ENCODE measurements around the gene CRAMP1. TPM values are rescaled to one million over a fixed set of nuclear protein-coding genes. Genes with fewer than 3 reads are reported as not detected.

CRAMP1 gene
- total RNA-seq, 1 experiment from 2014 or later, result 28.8 TPM

DNA sequence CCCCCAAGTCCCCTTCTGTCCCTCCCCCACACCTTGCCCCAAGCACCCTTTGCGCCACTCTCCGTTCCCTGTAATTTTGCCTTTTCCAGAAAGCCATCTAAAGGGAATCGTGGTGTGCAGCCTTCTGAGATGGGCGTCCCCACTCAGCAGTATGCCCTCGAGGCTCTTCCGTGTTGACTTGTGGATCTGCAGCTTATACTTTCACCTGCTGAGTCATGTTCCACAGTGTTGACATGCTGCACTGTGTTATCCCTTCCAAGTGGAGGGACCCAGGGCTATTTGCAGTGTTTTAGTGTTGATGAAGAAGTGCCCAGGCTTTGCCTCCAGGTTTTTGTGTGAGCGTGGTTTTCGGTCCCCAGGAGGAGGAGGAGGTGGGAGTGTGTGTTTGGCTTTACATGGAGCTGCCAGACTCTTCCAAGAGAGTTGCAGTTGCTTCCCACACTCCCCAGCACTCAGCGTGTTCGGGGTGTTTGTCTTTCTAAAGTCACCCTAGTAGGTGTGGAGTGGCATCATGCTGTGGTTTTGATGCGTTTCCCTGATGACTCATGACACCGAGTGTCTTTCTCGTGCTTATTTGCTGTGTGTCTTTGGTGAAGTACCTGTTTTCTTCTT, 33.9 kb downstream of the CRAMP1 start:
- ATAC-seq (peak; percentile 82), DNase-seq (ENCODE audit: low read depth, low spot score) (peak; percentile 18)
- H3K9me3 ChIP-seq (ENCODE audit: control insufficient read depth, insufficient read depth, low read depth, low read length), result no peaks in the 10 kb centered on the region
- TF ChIP-seq, protein P1, sequence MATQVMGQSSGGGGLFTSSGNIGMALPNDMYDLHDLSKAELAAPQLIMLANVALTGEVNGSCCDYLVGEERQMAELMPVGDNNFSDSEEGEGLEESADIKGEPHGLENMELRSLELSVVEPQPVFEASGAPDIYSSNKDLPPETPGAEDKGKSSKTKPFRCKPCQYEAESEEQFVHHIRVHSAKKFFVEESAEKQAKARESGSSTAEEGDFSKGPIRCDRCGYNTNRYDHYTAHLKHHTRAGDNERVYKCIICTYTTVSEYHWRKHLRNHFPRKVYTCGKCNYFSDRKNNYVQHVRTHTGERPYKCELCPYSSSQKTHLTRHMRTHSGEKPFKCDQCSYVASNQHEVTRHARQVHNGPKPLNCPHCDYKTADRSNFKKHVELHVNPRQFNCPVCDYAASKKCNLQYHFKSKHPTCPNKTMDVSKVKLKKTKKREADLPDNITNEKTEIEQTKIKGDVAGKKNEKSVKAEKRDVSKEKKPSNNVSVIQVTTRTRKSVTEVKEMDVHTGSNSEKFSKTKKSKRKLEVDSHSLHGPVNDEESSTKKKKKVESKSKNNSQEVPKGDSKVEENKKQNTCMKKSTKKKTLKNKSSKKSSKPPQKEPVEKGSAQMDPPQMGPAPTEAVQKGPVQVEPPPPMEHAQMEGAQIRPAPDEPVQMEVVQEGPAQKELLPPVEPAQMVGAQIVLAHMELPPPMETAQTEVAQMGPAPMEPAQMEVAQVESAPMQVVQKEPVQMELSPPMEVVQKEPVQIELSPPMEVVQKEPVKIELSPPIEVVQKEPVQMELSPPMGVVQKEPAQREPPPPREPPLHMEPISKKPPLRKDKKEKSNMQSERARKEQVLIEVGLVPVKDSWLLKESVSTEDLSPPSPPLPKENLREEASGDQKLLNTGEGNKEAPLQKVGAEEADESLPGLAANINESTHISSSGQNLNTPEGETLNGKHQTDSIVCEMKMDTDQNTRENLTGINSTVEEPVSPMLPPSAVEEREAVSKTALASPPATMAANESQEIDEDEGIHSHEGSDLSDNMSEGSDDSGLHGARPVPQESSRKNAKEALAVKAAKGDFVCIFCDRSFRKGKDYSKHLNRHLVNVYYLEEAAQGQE (IDR thresholded peaks at IDR 0.05; ENCODE audit: insufficient read depth in 1 of 2, low read depth in 2 of 2, low read length in 1 of 2), result no peak
- TF ChIP-seq SIN3A (IDR thresholded peaks at IDR 0.05; ENCODE audit: borderline replicate concordance, insufficient read depth, low read depth, low read length), result no peak
- no peak for TF ChIP-seq TCF7L2 (IDR thresholded peaks at IDR 0.05; ENCODE audit: low read depth, low read length)
- no peak for TF ChIP-seq POLR2AphosphoS5 (IDR thresholded peaks at IDR 0.05; ENCODE audit: low read depth, low read length)
- TF ChIP-seq, protein P2, sequence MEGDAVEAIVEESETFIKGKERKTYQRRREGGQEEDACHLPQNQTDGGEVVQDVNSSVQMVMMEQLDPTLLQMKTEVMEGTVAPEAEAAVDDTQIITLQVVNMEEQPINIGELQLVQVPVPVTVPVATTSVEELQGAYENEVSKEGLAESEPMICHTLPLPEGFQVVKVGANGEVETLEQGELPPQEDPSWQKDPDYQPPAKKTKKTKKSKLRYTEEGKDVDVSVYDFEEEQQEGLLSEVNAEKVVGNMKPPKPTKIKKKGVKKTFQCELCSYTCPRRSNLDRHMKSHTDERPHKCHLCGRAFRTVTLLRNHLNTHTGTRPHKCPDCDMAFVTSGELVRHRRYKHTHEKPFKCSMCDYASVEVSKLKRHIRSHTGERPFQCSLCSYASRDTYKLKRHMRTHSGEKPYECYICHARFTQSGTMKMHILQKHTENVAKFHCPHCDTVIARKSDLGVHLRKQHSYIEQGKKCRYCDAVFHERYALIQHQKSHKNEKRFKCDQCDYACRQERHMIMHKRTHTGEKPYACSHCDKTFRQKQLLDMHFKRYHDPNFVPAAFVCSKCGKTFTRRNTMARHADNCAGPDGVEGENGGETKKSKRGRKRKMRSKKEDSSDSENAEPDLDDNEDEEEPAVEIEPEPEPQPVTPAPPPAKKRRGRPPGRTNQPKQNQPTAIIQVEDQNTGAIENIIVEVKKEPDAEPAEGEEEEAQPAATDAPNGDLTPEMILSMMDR (IDR thresholded peaks at IDR 0.05), result no peak
- no TSS peak for BruUV-seq (replicated peaks)
- POLR2A ChIA-PET, result interaction anchor here (0.6 kb wide), 1 partner anchor 227 kb away, joined by 8 read pairs; no protein-coding TSS in a partner anchor
- CTCF ChIA-PET, result no interaction called here
- H3K4me1 ChIP-seq (ENCODE audit: control insufficient read depth, insufficient read depth, low read length), result 0 out of 2 replicates have a peak, but pooled peaks cover 5% of the 10 kb centered on the region
- in situ Hi-C loops (cut with HindIII; ENCODE audit: low pct_unique_long_range_greater_than_20kb, low sequenced_read_pairs) (no loop called here), intact Hi-C loops (cut with micrococcal nuclease; ENCODE audit: unreplicated experiment) (no loop called here)
- peak overlapping the region; percentile 5 for H3K27ac ChIP-seq (ENCODE audit: low read length)
- H3K4me3 ChIP-seq (ENCODE audit: low read depth in 2 of 2, low read length in 2 of 2), result no peak overlapping the region
- no peaks in the 10 kb centered on the region for H3K27me3 ChIP-seq (ENCODE audit: control insufficient read depth, insufficient read depth, low read length)
- peaks cover 4% of the 10 kb centered on the region; the same call in 1 of the 2 replicates for H3K36me3 ChIP-seq (ENCODE audit: control insufficient read depth, insufficient read depth, low read length)

DNA sequence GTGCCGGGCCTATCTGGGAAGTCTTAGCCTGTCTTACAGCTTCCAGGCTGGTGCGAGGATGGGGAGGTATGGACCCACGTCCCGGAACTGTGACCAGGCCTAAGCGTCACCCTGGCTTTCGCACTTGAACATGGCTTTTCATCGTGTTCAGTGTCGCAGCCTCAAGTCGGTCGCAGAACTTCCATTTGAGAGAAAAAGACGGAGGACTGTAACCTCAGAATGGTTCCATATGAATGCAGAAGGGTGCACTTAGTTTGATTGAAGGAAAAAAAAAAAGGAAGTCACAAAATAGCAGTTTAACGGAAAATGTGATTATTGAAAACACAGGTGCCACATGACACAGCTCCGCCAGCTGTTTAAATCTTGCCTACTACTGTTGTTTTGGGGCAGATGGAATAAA, 35.7 kb downstream of the CRAMP1 start:
- in situ Hi-C loops (cut with HindIII; ENCODE audit: low pct_unique_long_range_greater_than_20kb, low sequenced_read_pairs) (no loop called here), intact Hi-C loops (cut with micrococcal nuclease; ENCODE audit: unreplicated experiment) (no loop called here)
- 0 out of 2 replicates have a peak, but pooled peaks cover 5% of the 10 kb centered on the region for H3K4me1 ChIP-seq (ENCODE audit: control insufficient read depth, insufficient read depth, low read length)
- no peak for ATAC-seq
- ChIA-PET CTCF (interaction anchor here (0.6 kb wide), 1 partner anchor 294 kb away, joined by 3 read pairs; no protein-coding TSS in a partner anchor), POLR2A (no interaction called here)
- no peaks in the 10 kb centered on the region for H3K9me3 ChIP-seq (ENCODE audit: control insufficient read depth, insufficient read depth, low read depth, low read length)
- TF ChIP-seq, protein P2 (IDR thresholded peaks at IDR 0.05), result no peak
- TF ChIP-seq, protein P1 (IDR thresholded peaks at IDR 0.05; ENCODE audit: insufficient read depth in 1 of 2, low read depth in 2 of 2, low read length in 1 of 2), result no peak
- TF ChIP-seq SIN3A (IDR thresholded peaks at IDR 0.05; ENCODE audit: borderline replicate concordance, insufficient read depth, low read depth, low read length), result no peak
- no TSS peak for BruUV-seq (replicated peaks)
- DNase-seq (ENCODE audit: low read depth, low spot score), result no peak
- no peak overlapping the region for H3K4me3 ChIP-seq (ENCODE audit: low read depth in 2 of 2, low read length in 2 of 2)
- peaks cover 4% of the 10 kb centered on the region; the same call in 1 of the 2 replicates for H3K36me3 ChIP-seq (ENCODE audit: control insufficient read depth, insufficient read depth, low read length)
- no peaks in the 10 kb centered on the region for H3K27me3 ChIP-seq (ENCODE audit: control insufficient read depth, insufficient read depth, low read length)
- no peak overlapping the region for H3K27ac ChIP-seq (ENCODE audit: low read length)
